NCI-H460 (cell line): Measurements from ENCODE around the gene PRKCA. TPM values are rescaled to one million over a fixed set of nuclear protein-coding genes. Genes with fewer than 3 reads are reported as not detected.
A peak's percentile ranks its signal among the peaks of the same experiment; 100 is the strongest.
"Not testable (repeated sequence)": the region's sequence is repeated elsewhere in the genome, so short reads cannot be mapped to it uniquely, and the experiment has no call there.

Source experiments
- DNase-seq: peaks from one replicate; pipeline ENCODE4 v3.0.0-alpha.2; 2016; ENCODE audit warnings: low read depth; ENCODE audit errors: extremely low read depth
- total RNA-seq: library from RNA; depleted of rRNA; stranded (reverse); fragments of >200 nt; shearing (Covaris generic); gene quantifications from 2 replicates; pipeline ENCODE4 v1.2.3, GENCODE V29; 2014

The PRKCA gene
- total RNA-seq, 1 experiment from 2014 or later: 13.6 TPM

DNA sequence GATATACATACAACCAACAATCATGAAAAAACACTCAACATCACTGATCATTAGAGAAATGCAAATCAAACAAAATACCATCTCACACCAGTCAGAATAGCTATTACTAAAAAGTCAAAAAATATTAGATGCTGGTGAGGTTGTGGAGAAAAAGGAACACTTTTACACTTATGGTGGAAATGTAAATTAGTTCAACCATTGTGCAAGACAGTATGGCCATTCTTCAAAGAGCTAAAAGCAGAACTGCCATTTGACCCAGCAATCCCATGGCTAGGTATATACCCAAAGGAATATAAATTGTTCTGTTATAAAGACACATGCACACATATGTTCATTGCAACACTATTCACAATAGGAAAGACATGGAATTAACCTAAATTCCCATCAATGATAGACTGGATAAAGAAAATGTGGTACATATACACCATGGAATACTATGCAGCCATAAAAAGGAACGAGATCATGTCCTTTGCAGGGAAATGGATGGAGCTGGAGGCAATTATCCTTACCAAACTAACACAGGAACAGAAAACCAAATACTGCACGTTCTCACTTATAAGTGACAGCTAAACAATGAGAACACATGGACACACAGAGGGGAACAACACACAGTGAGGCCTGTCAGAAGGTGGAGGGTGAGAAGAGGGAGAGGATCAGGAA lies 176.9 kb downstream of the PRKCA start:
- DNase-seq: not testable (repeated sequence)

DNA sequence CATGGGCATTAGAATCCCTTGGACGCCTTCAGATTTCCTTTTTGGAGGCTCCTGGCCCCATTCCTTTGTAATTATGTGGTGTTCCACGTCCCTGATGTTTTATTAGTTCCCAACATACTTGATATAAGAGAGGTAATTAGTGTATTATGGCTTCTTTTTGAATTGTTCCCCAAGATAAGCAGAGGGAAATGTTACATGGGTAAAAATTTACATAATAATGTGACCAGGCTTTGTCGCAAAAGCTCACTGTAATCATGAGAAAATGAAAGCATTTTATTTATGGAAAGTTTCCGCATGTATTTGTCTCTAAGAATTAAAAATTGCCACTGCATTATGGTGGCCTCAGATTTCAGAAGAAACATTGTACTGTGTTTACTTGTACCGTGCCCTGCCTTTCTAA lies 177.8 kb downstream of the PRKCA start:
- no peak for DNase-seq

- DNase-seq: no peak
Measured at GRCh38 chr17:66480802-66481201, 178.4 kb downstream of the PRKCA start.

- no peak for DNase-seq
Measured at GRCh38 chr17:66481271-66481670, 178.9 kb downstream of the PRKCA start.

GRCh38 chr17:66483906-66484305 lies 181.5 kb downstream of the PRKCA start:
- no peak for DNase-seq

DNA sequence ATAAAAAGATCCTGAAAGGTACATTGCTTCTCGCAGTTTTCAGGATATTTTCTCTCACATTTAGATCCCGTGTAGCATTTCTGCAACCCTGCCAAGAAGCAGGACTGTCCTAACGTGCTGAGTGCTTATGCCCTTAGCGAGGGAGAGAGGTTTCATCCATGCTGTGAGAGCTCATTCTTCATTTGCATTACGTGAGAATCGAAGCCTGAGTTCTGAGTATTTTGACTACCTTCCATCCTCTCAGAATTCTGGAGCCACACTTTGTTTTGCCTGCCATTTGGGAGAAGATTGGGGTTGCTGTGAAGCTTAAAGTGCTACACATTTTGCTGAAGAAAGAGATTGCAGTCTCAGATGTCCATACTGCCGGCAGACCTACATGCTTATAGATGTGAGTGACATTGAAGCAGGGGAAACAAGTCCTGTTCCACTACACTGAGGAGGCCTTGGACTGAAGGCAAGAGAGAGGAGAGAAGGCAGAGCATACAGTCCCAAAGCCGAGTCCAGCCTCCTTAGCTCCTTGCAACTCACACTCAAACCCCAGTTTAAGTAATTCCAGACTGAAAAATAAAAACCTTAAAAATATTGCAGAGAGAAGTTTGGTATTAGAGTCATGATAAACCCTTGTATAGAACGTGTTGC lies 183.0 kb downstream of the PRKCA start:
- no peak for DNase-seq

- no peak for DNase-seq
Measured at GRCh38 chr17:66487121-66487520, 184.7 kb downstream of the PRKCA start.

GRCh38 chr17:66487981-66488468 lies 185.6 kb downstream of the PRKCA start:
- no peak for DNase-seq

- DNase-seq: no peak
Measured at GRCh38 chr17:66488864-66489263, 186.5 kb downstream of the PRKCA start.

- not testable (repeated sequence) for DNase-seq
Measured at GRCh38 chr17:66489576-66489975, 187.2 kb downstream of the PRKCA start.

DNA sequence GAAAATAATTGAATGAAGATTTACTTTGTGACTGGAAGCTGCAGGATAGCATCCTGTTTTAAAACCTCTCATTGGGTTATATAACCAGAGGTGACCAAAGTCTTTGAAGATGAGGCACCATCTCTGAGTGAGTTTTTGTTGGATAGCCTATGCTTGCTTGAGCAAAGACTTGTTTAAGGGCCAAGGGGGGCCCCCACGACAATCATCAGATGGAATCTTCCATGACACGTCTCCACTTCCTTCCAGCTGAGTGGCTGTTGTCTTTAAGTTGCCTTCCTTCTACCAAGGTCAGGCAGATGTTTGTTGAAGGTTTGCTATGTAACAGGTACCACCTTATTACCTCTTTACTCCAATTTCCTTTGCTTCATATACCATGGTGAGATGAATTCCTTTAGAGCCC lies 188.8 kb downstream of the PRKCA start:
- no peak for DNase-seq

GRCh38 chr17:66491665-66492064 lies 189.3 kb downstream of the PRKCA start:
- no peak for DNase-seq

GRCh38 chr17:66492080-66492479 lies 189.7 kb downstream of the PRKCA start:
- no peak for DNase-seq

DNA sequence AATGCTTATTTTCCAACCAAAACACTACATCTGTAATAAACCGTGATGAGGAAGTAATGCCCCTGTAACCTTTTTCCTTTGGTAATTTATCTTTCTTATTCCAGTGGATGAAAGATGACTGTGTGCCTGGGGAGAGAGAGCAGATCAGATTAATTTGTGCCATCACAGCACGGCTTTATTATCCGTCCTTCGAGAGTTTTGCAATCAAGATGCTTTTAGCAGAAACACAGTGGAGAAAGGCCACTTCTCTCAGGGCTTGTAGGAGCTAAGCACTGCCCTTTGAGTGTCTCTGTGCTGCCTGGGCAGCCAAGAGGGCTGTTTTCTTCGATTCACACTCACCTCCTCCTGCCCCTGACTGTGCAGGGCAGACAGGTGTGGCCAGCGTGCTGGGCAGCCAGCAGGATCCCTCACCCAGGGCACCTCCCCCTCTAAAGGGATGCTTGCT lies 190.2 kb downstream of the PRKCA start:
- no peak for DNase-seq

DNA sequence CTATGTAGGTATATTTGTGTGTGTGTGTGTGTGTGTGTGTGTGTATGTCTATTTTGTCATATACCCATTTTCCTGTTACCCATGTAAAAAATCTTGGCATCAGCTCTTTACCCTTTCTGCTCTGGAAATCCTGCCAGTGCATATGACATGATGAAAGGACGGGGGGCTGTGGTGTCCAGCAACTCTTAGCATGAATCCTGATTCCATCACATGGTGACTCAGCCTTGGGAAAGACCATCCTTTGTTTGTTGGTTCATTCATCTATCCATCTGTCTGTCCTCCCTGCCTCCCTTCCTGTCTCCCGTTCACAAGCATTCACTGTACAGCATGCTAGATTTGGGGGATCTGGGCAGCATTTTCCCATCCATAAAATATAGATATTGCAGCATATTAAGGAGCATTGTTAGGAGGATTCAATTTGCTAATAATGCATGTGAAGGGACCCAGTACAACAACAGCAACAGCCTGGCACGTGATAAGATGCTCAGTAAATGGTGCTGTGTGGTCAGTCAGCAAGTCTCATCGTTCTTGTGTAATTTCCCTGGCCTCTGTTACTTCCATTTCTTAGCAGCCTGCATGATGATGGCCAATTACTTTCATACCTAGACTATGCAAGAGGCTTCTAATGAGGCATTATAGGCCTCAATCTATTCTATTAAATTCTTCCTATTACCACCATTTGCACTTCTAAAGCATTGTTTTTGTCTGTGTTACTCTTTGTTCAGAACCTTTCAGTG lies 191.0 kb downstream of the PRKCA start:
- no peak for DNase-seq

- DNase-seq: peak; percentile 49
Measured at GRCh38 chr17:66494023-66494803, 191.8 kb downstream of the PRKCA start.

GRCh38 chr17:66495035-66495434 lies 192.6 kb downstream of the PRKCA start:
- no peak for DNase-seq

DNA sequence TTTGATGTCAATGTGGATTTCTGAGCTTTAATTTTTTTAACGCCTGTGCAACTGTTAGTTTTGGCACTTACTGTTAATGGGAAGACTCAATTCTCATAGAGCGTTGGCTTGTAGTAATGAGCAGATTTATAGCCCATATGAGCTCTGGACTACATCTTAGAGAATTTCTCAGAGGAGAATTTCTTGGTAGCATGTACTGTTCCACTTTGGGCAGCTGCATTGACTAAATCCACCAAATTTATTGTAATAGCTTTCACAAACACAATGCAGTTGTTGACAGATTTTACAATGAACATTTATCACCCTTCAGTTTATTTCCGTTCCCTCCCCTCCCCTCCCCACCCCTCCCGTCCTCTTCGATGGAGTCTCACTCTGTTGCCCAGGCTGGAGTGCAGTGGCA lies 193.9 kb downstream of the PRKCA start:
- no peak for DNase-seq

DNA sequence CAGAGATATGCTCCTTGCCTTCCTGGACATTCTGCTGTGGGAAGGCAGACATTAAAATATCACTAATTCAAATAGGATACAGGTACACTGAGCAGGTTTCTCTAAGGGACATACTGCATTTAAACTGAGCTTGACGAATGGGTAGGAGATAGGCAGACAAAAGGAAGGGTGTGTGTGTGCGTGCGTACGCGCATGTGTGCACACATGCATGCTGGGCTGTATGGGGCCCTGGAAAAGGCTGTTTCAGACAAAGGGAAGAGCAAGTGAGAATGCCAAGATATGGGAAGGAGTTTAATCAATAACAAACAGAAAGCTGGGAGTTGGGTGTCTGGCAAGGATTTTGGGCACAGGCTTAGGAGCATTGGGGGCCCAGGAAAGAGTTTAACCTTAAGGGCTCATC lies 196.2 kb downstream of the PRKCA start:
- no peak for DNase-seq

GRCh38 chr17:66506641-66507040 lies 204.2 kb downstream of the PRKCA start:
- no peak for DNase-seq
